Measurements from ENCODE around the gene ISY1. TPM values are rescaled to one million over a fixed set of nuclear protein-coding genes. Genes with fewer than 3 reads are reported as not detected.

ISY1 gene
- total RNA-seq, 1 donor from 2014 or later, result 31.0 TPM

Other genes starting within 250 kb of the ISY1 start
- gene CFAP92, start 167.0 kb downstream of the ISY1 start, total RNA-seq, result 2.0 TPM
- 12.1 TPM for gene EFCC1, start 159.8 kb downstream of the ISY1 start, total RNA-seq
- 2.6 TPM for gene GP9, start 100.3 kb downstream of the ISY1 start, total RNA-seq
- gene RAB43, start 39.3 kb downstream of the ISY1 start, total RNA-seq, result 29.9 TPM
- 298 TPM for gene CNBP, start 22.8 kb upstream of the ISY1 start, total RNA-seq
- 150 TPM for gene COPG1, start 88.5 kb upstream of the ISY1 start, total RNA-seq
- 28.1 TPM for gene HMCES, start 117.8 kb upstream of the ISY1 start, total RNA-seq